Activated naive CD4-positive, alpha-beta T cell treated with Interleukin-2 at 50 U/mL for 16 hours (primary cell): ENCODE measurements around the gene VSTM4.

ENCODE experiments used
- DNase-seq: peaks from one replicate; pipeline ENCODE4 v3.0.0-alpha.2; 2020

The VSTM4 gene

GRCh38 chr10:49000437-49001398 is 114.6 kb downstream of the VSTM4 start:
- DNase-seq, result no peak

DNA sequence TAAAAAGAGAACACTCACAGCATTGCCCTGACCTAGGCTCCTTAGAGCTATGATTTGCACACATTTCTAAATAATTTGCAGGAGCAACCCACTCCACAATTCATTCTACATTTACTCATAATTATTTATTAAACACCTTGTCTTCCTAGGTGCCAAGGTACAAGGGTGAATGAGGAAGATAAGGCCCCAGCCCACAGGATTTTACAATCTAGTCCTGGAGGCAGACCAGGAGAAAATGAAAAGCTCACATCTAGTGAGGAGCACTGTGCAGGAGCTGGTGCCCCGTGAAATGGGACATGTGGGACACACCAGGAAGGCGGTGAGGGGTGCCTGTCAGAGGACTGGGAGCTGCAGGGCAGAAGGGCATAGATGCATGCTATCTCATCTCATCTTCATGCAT is 116.0 kb downstream of the VSTM4 start:
- no peak for DNase-seq

GRCh38 chr10:48996329-48996728 is 119.0 kb downstream of the VSTM4 start:
- DNase-seq, result no peak

GRCh38 chr10:48993627-48994026 is 121.7 kb downstream of the VSTM4 start:
- no peak for DNase-seq

DNA sequence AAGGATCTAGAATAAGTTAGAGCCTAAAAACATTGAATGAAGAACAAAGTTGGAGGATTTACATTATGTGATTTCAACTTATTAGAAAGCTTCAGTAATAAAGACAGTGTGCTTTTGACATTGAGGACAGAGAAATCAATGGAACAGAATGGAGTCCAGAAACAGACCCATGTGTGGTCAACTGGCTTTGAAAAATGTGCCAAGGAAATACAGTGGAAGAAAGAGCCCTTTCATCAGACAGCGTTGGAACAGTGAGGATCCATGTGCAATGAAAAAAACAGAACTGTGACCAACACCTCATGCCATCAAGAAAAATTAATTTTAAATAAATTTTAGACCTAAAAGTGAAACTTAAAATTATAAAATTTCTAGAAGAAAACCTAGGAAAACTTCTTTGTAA is 125.1 kb downstream of the VSTM4 start:
- DNase-seq, result no peak

GRCh38 chr10:48985621-48986158 is 129.6 kb downstream of the VSTM4 start:
- DNase-seq, result no peak

DNA sequence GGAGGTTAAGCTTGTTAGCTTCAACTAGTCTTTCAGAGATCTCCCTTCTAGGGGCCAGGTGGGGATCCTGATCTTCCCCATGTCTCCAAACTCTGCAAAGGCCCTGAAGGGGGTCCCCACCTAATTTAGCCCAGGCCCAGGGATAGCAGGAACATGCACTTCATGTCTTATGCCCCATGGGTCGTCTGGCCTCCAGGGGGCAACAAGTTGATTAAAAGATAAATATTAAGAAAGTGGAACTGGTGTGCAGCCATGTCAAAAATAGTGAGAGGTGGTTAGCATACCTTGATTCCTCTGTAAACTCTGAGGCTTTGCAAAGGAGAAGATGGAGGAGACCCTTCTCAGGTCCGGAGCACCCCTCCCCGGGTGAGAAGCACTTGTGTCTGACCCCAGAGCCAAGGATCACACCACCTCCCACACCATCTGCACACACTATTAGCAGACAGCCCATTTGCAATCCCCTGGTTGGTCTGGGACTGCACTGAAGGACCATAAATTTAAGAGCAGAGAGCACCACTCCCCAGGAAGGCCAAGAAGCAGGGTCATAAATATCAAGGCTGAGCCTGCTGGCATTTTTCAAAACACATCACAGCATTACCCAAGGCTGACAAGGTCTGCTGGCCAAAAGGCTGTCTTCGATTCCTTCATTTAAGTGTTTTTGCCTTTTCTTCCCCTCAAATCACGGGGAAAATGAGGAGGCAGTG is 131.5 kb downstream of the VSTM4 start:
- no peak for DNase-seq

DNA sequence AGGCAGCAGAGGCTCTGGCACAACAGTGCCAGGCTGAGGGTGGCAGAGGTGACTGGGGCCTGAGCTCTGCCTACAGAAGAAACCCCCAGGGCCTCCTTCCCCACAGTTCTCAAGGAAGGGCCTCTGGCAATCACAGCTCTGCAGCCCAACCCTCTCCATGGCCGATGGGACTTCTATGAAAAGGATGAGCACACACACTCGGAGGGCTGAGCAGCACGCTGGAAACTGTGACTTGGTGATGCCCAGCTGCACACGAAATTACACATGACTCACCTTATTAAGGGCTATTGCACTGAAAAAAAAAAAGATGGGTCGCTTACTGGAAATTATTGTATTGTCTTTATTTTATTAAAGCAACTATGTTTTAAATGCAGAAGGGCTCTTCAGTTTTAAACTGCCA is 132.7 kb downstream of the VSTM4 start:
- no peak for DNase-seq

GRCh38 chr10:48981310-48981907 is 133.9 kb downstream of the VSTM4 start:
- DNase-seq, result peak; percentile 39

DNA sequence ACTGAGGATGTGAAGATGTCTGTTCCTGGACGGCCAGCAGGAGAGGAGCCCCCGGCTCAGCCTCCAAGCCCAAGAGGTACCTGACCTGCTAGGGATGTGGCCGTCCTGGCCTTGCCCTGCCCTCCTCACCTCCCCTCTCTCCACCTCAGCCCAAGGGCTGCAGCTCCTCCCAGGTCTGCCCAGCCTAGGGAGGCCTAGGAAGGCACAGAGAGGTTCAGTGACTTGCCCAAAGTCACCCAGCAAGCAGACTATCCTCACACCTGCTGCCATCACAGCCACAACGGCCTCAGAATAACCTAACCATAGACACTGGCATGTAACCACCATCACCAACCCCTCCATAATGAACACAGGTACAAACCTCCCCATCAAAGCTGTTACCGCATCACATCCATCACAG is 137.0 kb downstream of the VSTM4 start:
- DNase-seq, result no peak

- no peak for DNase-seq
These were observed 139.1 kb downstream of the VSTM4 start for GRCh38 chr10:48976196-48976595.

DNA sequence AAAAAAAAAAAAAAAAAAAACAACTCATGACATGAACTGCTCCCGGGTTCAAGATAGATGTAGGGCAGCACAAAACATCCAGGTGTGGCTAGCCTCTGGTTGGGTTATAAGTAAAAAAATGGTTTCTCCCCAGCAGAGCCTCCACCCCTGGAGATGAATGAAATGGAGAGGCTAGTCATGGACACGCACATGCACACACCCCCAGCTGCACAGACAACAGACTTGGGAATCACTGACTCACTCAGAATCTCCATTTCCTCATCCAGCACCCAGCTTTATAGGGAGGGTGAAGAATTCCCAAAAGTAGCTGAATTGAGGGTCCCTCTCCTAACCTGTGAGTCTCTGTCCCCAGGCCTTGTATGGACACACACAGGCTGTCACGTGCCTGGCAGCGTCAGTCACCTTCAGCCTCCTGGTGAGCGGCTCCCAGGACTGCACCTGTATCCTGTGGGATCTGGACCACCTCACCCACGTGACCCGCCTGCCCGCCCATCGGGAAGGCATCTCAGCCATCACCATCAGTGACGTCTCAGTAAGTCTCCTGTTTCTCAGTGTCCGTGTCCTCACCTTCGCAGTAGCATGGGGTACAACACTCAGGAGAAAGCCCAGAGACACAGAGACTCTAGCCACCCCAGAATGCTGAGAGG is 140.7 kb downstream of the VSTM4 start:
- DNase-seq, result no peak

- DNase-seq, result no peak
These were observed 142.3 kb downstream of the VSTM4 start for GRCh38 chr10:48973065-48973464.

- DNase-seq, result no peak
These were observed 144.7 kb downstream of the VSTM4 start for GRCh38 chr10:48970654-48971053.

DNA sequence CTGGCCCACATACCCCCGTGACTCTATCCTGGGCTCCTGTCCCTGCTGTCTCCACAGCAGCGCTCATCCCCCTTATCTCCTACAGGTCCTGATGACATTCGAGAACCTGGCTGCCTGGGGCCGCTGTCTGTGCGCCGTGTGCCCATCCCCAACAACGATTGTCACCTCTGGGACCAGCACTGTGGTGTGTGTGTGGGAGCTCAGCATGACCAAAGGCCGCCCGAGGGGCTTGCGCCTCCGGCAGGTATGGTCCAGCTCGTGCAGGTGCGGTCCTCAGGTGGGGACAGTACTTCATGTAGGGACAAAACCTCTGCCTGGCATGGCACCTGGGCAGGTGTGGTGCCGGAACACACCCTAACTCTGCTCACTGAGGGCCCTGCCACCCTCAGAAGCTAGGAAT is 145.3 kb downstream of the VSTM4 start:
- DNase-seq, result no peak

DNA sequence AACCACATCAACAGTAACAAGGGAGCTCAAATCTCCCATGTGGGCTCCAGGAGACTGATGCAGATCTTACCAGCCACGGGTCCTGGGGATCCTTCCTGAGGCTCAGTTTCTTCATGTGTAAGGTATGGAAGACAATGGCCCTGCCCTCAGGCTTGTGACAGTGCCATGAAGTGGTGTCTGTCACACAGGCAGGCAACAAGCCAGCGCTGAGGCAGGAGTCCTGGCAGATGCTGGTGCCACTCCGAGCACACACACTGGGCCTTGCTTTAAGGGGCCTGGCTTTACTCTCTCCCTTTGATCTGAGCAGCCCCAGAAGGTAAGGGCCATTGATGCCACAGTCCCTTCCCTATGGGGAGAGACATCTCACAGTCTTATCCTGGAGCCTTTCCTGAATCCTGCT is 147.3 kb downstream of the VSTM4 start:
- no peak for DNase-seq

DNA sequence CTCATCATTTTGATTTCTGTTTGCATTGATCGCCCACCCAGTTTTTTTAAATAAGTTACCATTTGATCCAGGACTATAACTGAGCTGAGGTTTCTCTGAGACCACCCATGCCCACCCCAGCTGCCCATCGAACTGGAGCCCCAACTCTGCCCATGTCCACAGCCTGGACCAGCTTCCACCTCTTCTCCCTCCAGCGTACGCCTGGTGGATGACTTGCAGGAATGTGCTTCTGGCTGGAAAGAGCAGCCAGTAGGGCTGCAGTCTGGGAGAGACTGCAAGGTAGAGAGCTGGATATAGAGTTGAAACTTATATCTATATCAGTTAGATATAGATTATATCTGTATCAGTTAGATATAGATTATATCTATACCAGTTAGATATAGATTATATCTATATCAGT is 149.9 kb downstream of the VSTM4 start:
- no peak for DNase-seq
